ENCODE measurements around the gene CDC23.

The CDC23 gene

DNA sequence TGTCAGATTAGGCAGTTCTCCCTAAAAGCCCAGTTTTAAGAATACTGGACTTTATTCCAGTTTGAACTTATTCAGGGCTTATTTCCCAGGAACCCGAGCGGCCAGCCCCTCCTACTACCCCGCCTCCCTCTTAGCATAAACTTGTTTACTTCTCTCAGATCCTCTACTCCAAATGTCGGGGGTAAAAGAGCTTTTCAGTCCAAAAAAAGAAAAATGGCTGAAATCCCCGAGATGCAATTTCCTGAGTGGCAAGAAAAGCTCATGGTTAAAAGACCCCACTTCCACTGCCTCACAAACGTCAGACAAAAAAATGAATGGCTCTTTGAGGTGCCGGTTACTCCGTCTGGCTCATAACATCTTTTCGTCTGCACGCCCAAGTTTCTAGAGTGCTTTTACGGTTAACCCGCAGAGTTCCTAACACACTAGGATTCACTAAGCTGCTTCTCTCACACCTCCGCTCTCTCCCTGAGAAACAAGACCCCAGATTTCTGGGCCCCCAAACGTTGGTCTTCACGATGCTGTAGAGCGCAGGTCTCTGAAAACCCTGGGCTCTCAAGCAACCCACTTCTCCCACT is 35.1 kb downstream of the CDC23 start:
- no peak for TF ChIP-seq TAF1 (IDR thresholded peaks at IDR 0.05; ENCODE audit: borderline replicate concordance, insufficient read depth, low read length)
- peak; percentile 80; the same call in 1 of the 2 replicates for TF ChIP-seq SIN3A (IDR thresholded peaks at IDR 0.05; ENCODE audit: borderline replicate concordance, insufficient read depth, low read length)

DNA sequence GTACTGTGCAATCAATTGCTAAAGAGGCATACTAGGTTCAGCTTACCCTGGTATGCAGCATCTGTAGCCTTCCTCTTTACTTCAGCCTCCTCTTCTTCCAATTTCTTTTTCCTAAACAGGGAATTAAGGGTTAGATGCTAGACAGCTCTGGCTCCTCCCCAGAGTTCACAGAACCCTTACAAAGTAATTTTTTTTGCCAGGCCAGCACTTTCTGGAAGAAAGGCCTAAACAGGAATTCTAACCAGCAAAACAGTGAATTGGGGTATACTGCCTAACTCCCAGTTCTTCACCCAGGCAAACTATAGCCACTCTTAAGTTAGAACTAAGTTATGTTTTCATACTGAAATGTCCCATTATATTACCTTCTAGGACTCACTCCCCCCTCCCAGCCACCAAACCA is 42.8 kb downstream of the CDC23 start:
- TF ChIP-seq POLR2AphosphoS5 (IDR thresholded peaks at IDR 0.05; ENCODE audit: low read depth, low read length) = no peak
- TF ChIP-seq, protein P1, sequence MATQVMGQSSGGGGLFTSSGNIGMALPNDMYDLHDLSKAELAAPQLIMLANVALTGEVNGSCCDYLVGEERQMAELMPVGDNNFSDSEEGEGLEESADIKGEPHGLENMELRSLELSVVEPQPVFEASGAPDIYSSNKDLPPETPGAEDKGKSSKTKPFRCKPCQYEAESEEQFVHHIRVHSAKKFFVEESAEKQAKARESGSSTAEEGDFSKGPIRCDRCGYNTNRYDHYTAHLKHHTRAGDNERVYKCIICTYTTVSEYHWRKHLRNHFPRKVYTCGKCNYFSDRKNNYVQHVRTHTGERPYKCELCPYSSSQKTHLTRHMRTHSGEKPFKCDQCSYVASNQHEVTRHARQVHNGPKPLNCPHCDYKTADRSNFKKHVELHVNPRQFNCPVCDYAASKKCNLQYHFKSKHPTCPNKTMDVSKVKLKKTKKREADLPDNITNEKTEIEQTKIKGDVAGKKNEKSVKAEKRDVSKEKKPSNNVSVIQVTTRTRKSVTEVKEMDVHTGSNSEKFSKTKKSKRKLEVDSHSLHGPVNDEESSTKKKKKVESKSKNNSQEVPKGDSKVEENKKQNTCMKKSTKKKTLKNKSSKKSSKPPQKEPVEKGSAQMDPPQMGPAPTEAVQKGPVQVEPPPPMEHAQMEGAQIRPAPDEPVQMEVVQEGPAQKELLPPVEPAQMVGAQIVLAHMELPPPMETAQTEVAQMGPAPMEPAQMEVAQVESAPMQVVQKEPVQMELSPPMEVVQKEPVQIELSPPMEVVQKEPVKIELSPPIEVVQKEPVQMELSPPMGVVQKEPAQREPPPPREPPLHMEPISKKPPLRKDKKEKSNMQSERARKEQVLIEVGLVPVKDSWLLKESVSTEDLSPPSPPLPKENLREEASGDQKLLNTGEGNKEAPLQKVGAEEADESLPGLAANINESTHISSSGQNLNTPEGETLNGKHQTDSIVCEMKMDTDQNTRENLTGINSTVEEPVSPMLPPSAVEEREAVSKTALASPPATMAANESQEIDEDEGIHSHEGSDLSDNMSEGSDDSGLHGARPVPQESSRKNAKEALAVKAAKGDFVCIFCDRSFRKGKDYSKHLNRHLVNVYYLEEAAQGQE (IDR thresholded peaks at IDR 0.05; ENCODE audit: insufficient read depth in 1 of 2, low read depth in 2 of 2, low read length in 2 of 2) = no peak
- TF ChIP-seq FOXP2 (optimal IDR thresholded peaks at IDR 0.05; ENCODE audit: borderline replicate concordance, extremely low read depth, extremely low read length, insufficient read depth) = no peak
- no peak for TF ChIP-seq TAF1 (IDR thresholded peaks at IDR 0.05; ENCODE audit: borderline replicate concordance, insufficient read depth, low read length)
- TF ChIP-seq SIN3A (IDR thresholded peaks at IDR 0.05; ENCODE audit: borderline replicate concordance, insufficient read depth, low read length) = no peak

DNA sequence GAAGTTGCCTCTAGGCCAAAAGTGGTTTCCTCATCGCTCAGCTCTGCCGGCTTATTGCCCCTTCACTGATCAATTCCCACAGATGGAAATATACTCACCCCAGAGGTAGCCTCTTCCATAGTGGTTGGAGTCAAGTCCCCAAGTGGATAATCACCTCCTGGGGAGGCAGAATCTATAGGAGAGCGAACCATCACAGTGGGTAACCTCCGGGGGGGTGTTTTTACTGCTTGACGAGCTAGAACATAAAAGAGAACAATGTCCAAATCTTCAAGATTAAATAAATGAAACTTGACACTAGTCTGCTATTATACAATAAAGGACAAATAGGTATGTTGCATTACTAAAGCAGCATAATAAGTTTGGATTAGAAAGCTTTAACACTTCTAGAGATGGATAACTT is 44.0 kb downstream of the CDC23 start:
- TF ChIP-seq, protein P1 (IDR thresholded peaks at IDR 0.05; ENCODE audit: insufficient read depth in 1 of 2, low read depth in 2 of 2, low read length in 2 of 2) = no peak
- TF ChIP-seq SIN3A (IDR thresholded peaks at IDR 0.05; ENCODE audit: borderline replicate concordance, insufficient read depth, low read length) = no peak

DNA sequence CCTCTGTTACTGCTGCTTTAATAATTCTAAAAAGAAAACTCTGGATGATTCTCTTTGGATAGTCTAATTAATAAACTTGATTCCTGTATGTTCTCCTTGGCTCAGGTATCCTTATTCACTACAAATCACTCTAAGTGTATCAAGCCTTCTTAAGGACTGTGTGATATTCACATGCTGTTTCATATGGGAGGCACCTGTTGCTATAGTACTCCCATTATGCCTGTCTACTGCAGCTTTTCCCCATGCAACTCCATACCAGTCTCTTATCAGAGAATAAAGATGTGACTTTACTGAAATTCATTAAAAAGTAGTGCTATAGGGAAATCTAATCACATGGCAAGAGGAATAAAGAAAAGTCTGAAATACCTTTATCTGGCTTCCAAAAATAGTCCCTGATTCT is 49.4 kb downstream of the CDC23 start:
- TF ChIP-seq SIN3A (IDR thresholded peaks at IDR 0.05; ENCODE audit: borderline replicate concordance, insufficient read depth, low read length) = no peak
- TF ChIP-seq, protein P1 (IDR thresholded peaks at IDR 0.05; ENCODE audit: insufficient read depth in 1 of 2, low read depth in 2 of 2, low read length in 2 of 2) = no peak
- TF ChIP-seq POLR2AphosphoS5 (IDR thresholded peaks at IDR 0.05; ENCODE audit: low read depth, low read length) = no peak
- TF ChIP-seq TAF1 (IDR thresholded peaks at IDR 0.05; ENCODE audit: borderline replicate concordance, insufficient read depth, low read length) = no peak
- TF ChIP-seq FOXP2 (optimal IDR thresholded peaks at IDR 0.05; ENCODE audit: borderline replicate concordance, extremely low read depth, extremely low read length, insufficient read depth) = no peak

DNA sequence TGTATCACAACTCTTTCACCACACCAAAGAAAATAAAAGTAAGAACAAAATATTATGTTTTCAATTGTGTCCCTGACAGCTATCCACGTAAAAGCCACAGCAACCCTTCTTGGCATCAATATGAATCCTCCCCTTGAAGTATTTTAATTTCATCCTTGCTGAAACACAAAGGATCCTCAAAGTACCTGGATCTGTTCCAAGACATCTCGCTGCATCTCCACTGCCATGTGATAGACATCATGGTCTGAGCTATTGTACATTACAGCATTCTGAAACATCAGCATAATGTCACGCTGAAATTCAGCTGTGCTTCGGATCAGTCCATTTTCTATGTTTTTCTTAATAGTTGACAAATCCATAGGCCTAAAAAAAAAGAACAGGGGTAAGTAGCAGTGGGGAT is 52.4 kb downstream of the CDC23 start:
- no peak for TF ChIP-seq SIN3A (IDR thresholded peaks at IDR 0.05; ENCODE audit: borderline replicate concordance, insufficient read depth, low read length)
- TF ChIP-seq, protein P1 (IDR thresholded peaks at IDR 0.05; ENCODE audit: insufficient read depth in 1 of 2, low read depth in 2 of 2, low read length in 2 of 2) = no peak
- no peak for TF ChIP-seq FOXP2 (optimal IDR thresholded peaks at IDR 0.05; ENCODE audit: borderline replicate concordance, extremely low read depth, extremely low read length, insufficient read depth)
- TF ChIP-seq TAF1 (IDR thresholded peaks at IDR 0.05; ENCODE audit: borderline replicate concordance, insufficient read depth, low read length) = no peak
- TF ChIP-seq POLR2AphosphoS5 (IDR thresholded peaks at IDR 0.05; ENCODE audit: low read depth, low read length) = no peak
